Measurements from ENCODE around the gene TRIM58. TPM values are rescaled to one million over a fixed set of nuclear protein-coding genes. Genes with fewer than 3 reads are reported as not detected.

TRIM58 gene
- total and polyA plus RNA-seq, 5 donors from 2014 or later = 0.17 to 2.9 TPM; not detected in 3

- no peak overlapping the region for H3K4me3 ChIP-seq (ENCODE audit: low read depth, low read length)
- H3K27me3 ChIP-seq (ENCODE audit: control insufficient read depth, insufficient read depth, low read length) = peaks cover 7% of the 10 kb centered on the region
- Mint-ChIP-seq H3K27ac (no peak overlapping the region), H3K4me3 (no peak overlapping the region), H3K36me3 (no peaks in the 10 kb centered on the region), H3K4me1 (peaks cover 0 to 10% (median 5%) of the 10 kb centered on the region in 4 donors), H3K27me3 (peaks cover 25% of the 10 kb centered on the region), H3K9me3 (peaks cover 0 to 3% (median 0%) of the 10 kb centered on the region in 7 donors)
- H3K9me3 ChIP-seq (ENCODE audit: control insufficient read depth in 2 of 2, low read length in 2 of 2) = no peaks in the 10 kb centered on the region
- no peaks in the 10 kb centered on the region for H3K36me3 ChIP-seq (ENCODE audit: control insufficient read depth, insufficient read depth, low read length)
- no peaks in the 10 kb centered on the region for H3K4me1 ChIP-seq (ENCODE audit: control insufficient read depth, insufficient read depth, low read length, poor library complexity, severe bottlenecking)
- H3K27ac ChIP-seq (ENCODE audit: insufficient read depth, low read length, poor library complexity, severe bottlenecking) = no peak overlapping the region
- DNase-seq (no peak), ATAC-seq (ENCODE audit: low read depth in 2 of 2) (no peak)
These were observed 1.1 kb upstream of the TRIM58 start for GRCh38 chr1:247855911-247856310.

- no peak for DNase-seq
- peak overlapping the region in 3 of 4 donors; percentile 51 to 78 (median 58) for H3K4me3 Mint-ChIP-seq
- no peak for ATAC-seq (ENCODE audit: low read depth in 2 of 2)
- no peak overlapping the region for H3K27ac Mint-ChIP-seq
- H3K9me3 Mint-ChIP-seq = peaks cover 0 to 3% (median 1%) of the 10 kb centered on the region in 7 donors
- Histone ChIP-seq H3K27me3 (ENCODE audit: control insufficient read depth, insufficient read depth, low read length) (peaks cover 7% of the 10 kb centered on the region), H3K36me3 (ENCODE audit: control insufficient read depth, insufficient read depth, low read length) (no peaks in the 10 kb centered on the region), H3K4me3 (ENCODE audit: low read depth, low read length) (no peak overlapping the region), H3K9me3 (ENCODE audit: control insufficient read depth in 2 of 2, low read length in 2 of 2) (no peaks in the 10 kb centered on the region), H3K4me1 (ENCODE audit: control insufficient read depth, insufficient read depth, low read length, poor library complexity, severe bottlenecking) (no peaks in the 10 kb centered on the region), H3K27ac (ENCODE audit: insufficient read depth, low read length, poor library complexity, severe bottlenecking) (no peak overlapping the region)
- H3K27me3 Mint-ChIP-seq = peaks cover 30% of the 10 kb centered on the region
- no peaks in the 10 kb centered on the region for H3K36me3 Mint-ChIP-seq
- H3K4me1 Mint-ChIP-seq = peaks cover 0 to 10% (median 5%) of the 10 kb centered on the region in 4 donors
These were observed 1.1 kb downstream of the TRIM58 start for GRCh38 chr1:247857985-247858619.

DNA sequence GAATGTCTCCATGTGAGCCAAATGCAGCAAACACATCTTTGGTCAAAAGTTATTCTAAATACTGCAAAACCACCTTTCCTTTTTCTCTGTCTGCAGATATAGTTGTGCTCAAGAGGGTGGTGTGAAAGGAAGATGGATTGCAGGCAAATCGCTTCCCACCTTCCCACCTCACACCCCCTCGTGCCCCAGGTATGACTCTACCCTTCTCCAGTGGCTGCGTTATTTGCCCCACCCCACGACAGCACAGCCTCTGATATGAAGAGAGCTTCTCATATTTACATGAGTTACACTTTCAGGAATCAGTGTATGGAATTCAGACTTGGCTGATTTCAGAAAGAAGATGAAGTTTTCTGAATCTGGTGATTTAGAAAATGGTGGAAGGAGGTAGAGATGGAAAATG is 5.8 kb downstream of the TRIM58 start:
- Mint-ChIP-seq H3K4me1 (peaks cover 0 to 5% (median 4%) of the 10 kb centered on the region in 4 donors), H3K4me3 (no peak overlapping the region), H3K27ac (no peak overlapping the region), H3K36me3 (no peaks in the 10 kb centered on the region), H3K9me3 (peaks cover 0 to 7% (median under 1%) of the 10 kb centered on the region in 7 donors), H3K27me3 (peaks cover 21% of the 10 kb centered on the region)
- H3K9me3 ChIP-seq (ENCODE audit: control insufficient read depth in 2 of 2, low read length in 2 of 2) = no peaks in the 10 kb centered on the region
- H3K36me3 ChIP-seq (ENCODE audit: control insufficient read depth, insufficient read depth, low read length) = no peaks in the 10 kb centered on the region
- H3K27me3 ChIP-seq (ENCODE audit: control insufficient read depth, insufficient read depth, low read length) = peaks cover 3% of the 10 kb centered on the region
- H3K27ac ChIP-seq (ENCODE audit: insufficient read depth, low read length, poor library complexity, severe bottlenecking) = no peak overlapping the region
- no peaks in the 10 kb centered on the region for H3K4me1 ChIP-seq (ENCODE audit: control insufficient read depth, insufficient read depth, low read length, poor library complexity, severe bottlenecking)
- no peak overlapping the region for H3K4me3 ChIP-seq (ENCODE audit: low read depth, low read length)
- ATAC-seq (ENCODE audit: low read depth in 2 of 2) (no peak), DNase-seq (no peak)

- H3K36me3 Mint-ChIP-seq = no peaks in the 10 kb centered on the region
- H3K4me1 ChIP-seq (ENCODE audit: control insufficient read depth, insufficient read depth, low read length, poor library complexity, severe bottlenecking) = no peaks in the 10 kb centered on the region
- no peaks in the 10 kb centered on the region for H3K4me1 Mint-ChIP-seq
- ATAC-seq (ENCODE audit: low read depth in 2 of 2) = no peak
- H3K9me3 ChIP-seq (ENCODE audit: control insufficient read depth in 2 of 2, low read length in 2 of 2) = no peaks in the 10 kb centered on the region
- no peak overlapping the region for H3K27ac ChIP-seq (ENCODE audit: insufficient read depth, low read length, poor library complexity, severe bottlenecking)
- H3K4me3 Mint-ChIP-seq = no peak overlapping the region
- no peak overlapping the region for H3K27ac Mint-ChIP-seq
- no peaks in the 10 kb centered on the region for H3K36me3 ChIP-seq (ENCODE audit: control insufficient read depth, insufficient read depth, low read length)
- H3K9me3 Mint-ChIP-seq = peaks cover 0 to 8% (median 0%) of the 10 kb centered on the region in 7 donors
- no peaks in the 10 kb centered on the region for H3K27me3 ChIP-seq (ENCODE audit: control insufficient read depth, insufficient read depth, low read length)
- DNase-seq = no peak
- peaks cover 15% of the 10 kb centered on the region for H3K27me3 Mint-ChIP-seq
- no peak overlapping the region for H3K4me3 ChIP-seq (ENCODE audit: low read depth, low read length)
These were observed 7.7 kb downstream of the TRIM58 start for GRCh38 chr1:247864644-247865043.

GRCh38 chr1:247865416-247865815 is 8.4 kb downstream of the TRIM58 start:
- no peaks in the 10 kb centered on the region for H3K36me3 ChIP-seq (ENCODE audit: control insufficient read depth, insufficient read depth, low read length)
- H3K27ac ChIP-seq (ENCODE audit: insufficient read depth, low read length, poor library complexity, severe bottlenecking) = no peak overlapping the region
- H3K4me3 ChIP-seq (ENCODE audit: low read depth, low read length) = no peak overlapping the region
- Mint-ChIP-seq H3K4me1 (no peaks in the 10 kb centered on the region), H3K9me3 (peaks cover 0 to 9% (median 0%) of the 10 kb centered on the region in 7 donors), H3K36me3 (no peaks in the 10 kb centered on the region), H3K27me3 (peaks cover 15% of the 10 kb centered on the region), H3K27ac (no peak overlapping the region), H3K4me3 (no peak overlapping the region)
- ATAC-seq (ENCODE audit: low read depth in 2 of 2) = no peak
- peaks cover 0 to 4% of the 10 kb centered on the region in 2 experiments for H3K9me3 ChIP-seq (ENCODE audit: control insufficient read depth in 2 of 2, low read length in 2 of 2)
- DNase-seq = no peak
- no peaks in the 10 kb centered on the region for H3K27me3 ChIP-seq (ENCODE audit: control insufficient read depth, insufficient read depth, low read length)
- H3K4me1 ChIP-seq (ENCODE audit: control insufficient read depth, insufficient read depth, low read length, poor library complexity, severe bottlenecking) = no peaks in the 10 kb centered on the region

GRCh38 chr1:247883346-247883745 is 26.4 kb downstream of the TRIM58 start:
- Histone ChIP-seq H3K9me3 (ENCODE audit: control insufficient read depth in 2 of 2, low read length in 2 of 2) (no peaks in the 10 kb centered on the region), H3K36me3 (ENCODE audit: control insufficient read depth, insufficient read depth, low read length) (no peaks in the 10 kb centered on the region), H3K4me1 (ENCODE audit: control insufficient read depth, insufficient read depth, low read length, poor library complexity, severe bottlenecking) (no peaks in the 10 kb centered on the region), H3K4me3 (ENCODE audit: low read depth, low read length) (no peak overlapping the region), H3K27me3 (ENCODE audit: control insufficient read depth, insufficient read depth, low read length) (no peaks in the 10 kb centered on the region), H3K27ac (ENCODE audit: insufficient read depth, low read length, poor library complexity, severe bottlenecking) (no peak overlapping the region)
- Mint-ChIP-seq H3K4me3 (no peak overlapping the region), H3K4me1 (no peaks in the 10 kb centered on the region), H3K27ac (no peak overlapping the region), H3K36me3 (no peaks in the 10 kb centered on the region), H3K27me3 (no peaks in the 10 kb centered on the region), H3K9me3 (peaks cover 0 to 13% (median 0%) of the 10 kb centered on the region in 7 donors)
- ATAC-seq (ENCODE audit: low read depth in 2 of 2) = no peak
- DNase-seq = no peak

DNA sequence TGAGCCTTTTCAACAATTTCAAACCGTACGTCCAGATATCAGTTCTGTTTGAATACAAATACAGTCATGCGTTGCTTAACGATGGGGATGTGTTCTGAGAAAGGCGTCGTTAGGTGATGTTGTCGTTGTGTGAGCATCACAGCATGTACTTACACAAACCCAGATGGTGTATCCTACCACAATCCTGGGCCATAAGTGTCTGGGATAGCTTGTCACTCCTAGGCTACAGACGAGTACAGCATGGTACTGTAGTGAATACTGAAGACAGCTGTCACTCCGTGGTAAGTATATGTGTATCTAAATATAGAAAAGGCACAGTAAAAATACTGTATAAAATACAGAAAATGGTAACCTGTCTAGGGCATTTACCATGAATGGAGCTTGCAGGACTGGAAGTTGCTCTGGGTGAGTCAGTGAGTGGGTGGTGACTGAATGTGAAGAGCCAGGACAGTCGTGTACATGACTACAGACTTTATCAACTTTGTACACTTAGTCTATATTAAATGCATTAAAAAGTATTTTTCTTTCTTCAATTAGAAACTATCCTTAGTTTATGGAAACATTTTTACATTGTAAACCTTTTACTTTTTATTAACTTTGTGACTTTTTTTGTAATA is 27.9 kb downstream of the TRIM58 start:
- H3K36me3 ChIP-seq (ENCODE audit: control insufficient read depth, insufficient read depth, low read length) = no peaks in the 10 kb centered on the region
- H3K36me3 Mint-ChIP-seq = no peaks in the 10 kb centered on the region
- H3K4me3 Mint-ChIP-seq = no peak overlapping the region
- ATAC-seq (ENCODE audit: low read depth in 2 of 2) (no peak), DNase-seq (no peak)
- no peaks in the 10 kb centered on the region for H3K27me3 Mint-ChIP-seq
- H3K4me1 ChIP-seq (ENCODE audit: control insufficient read depth, insufficient read depth, low read length, poor library complexity, severe bottlenecking) = no peaks in the 10 kb centered on the region
- no peak overlapping the region for H3K27ac Mint-ChIP-seq
- peaks cover 0 to 13% (median 0%) of the 10 kb centered on the region in 7 donors for H3K9me3 Mint-ChIP-seq
- H3K27ac ChIP-seq (ENCODE audit: insufficient read depth, low read length, poor library complexity, severe bottlenecking) = no peak overlapping the region
- H3K4me1 Mint-ChIP-seq = no peaks in the 10 kb centered on the region
- H3K27me3 ChIP-seq (ENCODE audit: control insufficient read depth, insufficient read depth, low read length) = no peaks in the 10 kb centered on the region
- no peak overlapping the region for H3K4me3 ChIP-seq (ENCODE audit: low read depth, low read length)
- no peaks in the 10 kb centered on the region for H3K9me3 ChIP-seq (ENCODE audit: control insufficient read depth in 2 of 2, low read length in 2 of 2)

DNA sequence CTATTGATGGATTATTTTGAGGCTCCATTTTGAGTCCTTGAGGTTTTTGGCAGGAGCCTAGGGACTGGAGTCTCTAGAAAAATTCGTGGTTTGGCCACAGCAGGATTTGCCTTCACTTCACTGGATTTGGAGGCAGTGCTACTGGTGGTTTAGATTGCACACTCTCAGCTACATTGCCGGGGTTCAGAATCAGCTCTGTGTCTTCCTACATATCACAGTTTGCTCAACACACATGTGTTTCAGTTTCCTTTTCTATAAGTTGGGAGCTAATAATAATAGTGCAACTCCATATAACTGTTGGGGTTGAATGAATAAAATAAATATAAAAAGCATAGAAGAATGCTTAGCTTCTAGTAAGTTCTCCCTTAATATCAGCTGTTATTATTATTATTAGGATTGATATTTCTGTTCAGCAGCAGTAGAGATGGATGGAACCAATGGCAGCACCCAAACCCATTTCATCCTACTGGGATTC is 38.2 kb downstream of the TRIM58 start, which contains the start of gene OR2W3:
TSS of gene OR2W3 (plus strand) at position 425 of the 475 bp plus-strand sequence. CDS start at position 425, 0 bp downstream.
- H3K27me3 Mint-ChIP-seq = no peaks in the 10 kb centered on the region
- no peaks in the 10 kb centered on the region for H3K36me3 ChIP-seq (ENCODE audit: control insufficient read depth, insufficient read depth, low read length)
- ATAC-seq (ENCODE audit: low read depth in 2 of 2) (no peak), DNase-seq (no peak)
- H3K4me1 ChIP-seq (ENCODE audit: control insufficient read depth, insufficient read depth, low read length, poor library complexity, severe bottlenecking) = no peaks in the 10 kb centered on the region
- no peaks in the 10 kb centered on the region for H3K9me3 ChIP-seq (ENCODE audit: control insufficient read depth in 2 of 2, low read length in 2 of 2)
- H3K27ac Mint-ChIP-seq = no peak within 1 kb of the TSS
- H3K4me3 Mint-ChIP-seq = no peak within 1 kb of the TSS
- no peak within 1 kb of the TSS for H3K4me3 ChIP-seq (ENCODE audit: low read depth, low read length)
- no peaks in the 10 kb centered on the region for H3K36me3 Mint-ChIP-seq
- H3K9me3 Mint-ChIP-seq = peaks cover 0 to 6% (median 3%) of the 10 kb centered on the region in 7 donors
- no peaks in the 10 kb centered on the region for H3K4me1 Mint-ChIP-seq
- H3K27me3 ChIP-seq (ENCODE audit: control insufficient read depth, insufficient read depth, low read length) = no peaks in the 10 kb centered on the region
- no peak within 1 kb of the TSS for H3K27ac ChIP-seq (ENCODE audit: insufficient read depth, low read length, poor library complexity, severe bottlenecking)
